ENCODE results near the gene RAPGEF2.

- TF ChIP-seq CTCF (IDR thresholded peaks at IDR 0.05) (no peak), EZH2 (IDR thresholded peaks at IDR 0.05; ENCODE audit: borderline replicate concordance, insufficient read depth, low read depth, low read length, poor library complexity, severe bottlenecking) (no peak)
These were observed 3.8 kb downstream of the RAPGEF2 start for GRCh38 chr4:159106636-159107035.

Measured in B cell (primary cell).